Lower leg skin (tissue), 3 donors: ENCODE measurements around the gene GYPC.

Source experiments
- CTCF ChIP-seq, 3 donors: fragments of 450-650 bp; IDR thresholded peaks; one replicate each; pipeline ENCODE4 v1.5.1; 2016; ENCODE audit warnings: antibody characterized with exemption in 3 of 3, mild to moderate bottlenecking in 3 of 3, moderate library complexity in 2 of 3
- POLR2A ChIP-seq, 2 donors: fragments of 450-650 bp; IDR thresholded peaks; one replicate each; pipeline ENCODE4 v1.6.1; 2016 to 2017; ENCODE audit warnings: antibody characterized with exemption in 2 of 2, mild to moderate bottlenecking in 1 of 2, moderate library complexity in 1 of 2

GRCh38 chr2:126717928-126718327 is 62.0 kb downstream of the GYPC start:
- TF ChIP-seq CTCF (IDR thresholded peaks at IDR 0.05): no peak
- TF ChIP-seq POLR2A (IDR thresholded peaks at IDR 0.05): no peak
